ENCODE measurements around the gene NOSTRIN.
"Not testable (repeated sequence)": the region's sequence is repeated elsewhere in the genome, so short reads cannot be mapped to it uniquely, and the experiment has no call there.

Gene NOSTRIN

DNA sequence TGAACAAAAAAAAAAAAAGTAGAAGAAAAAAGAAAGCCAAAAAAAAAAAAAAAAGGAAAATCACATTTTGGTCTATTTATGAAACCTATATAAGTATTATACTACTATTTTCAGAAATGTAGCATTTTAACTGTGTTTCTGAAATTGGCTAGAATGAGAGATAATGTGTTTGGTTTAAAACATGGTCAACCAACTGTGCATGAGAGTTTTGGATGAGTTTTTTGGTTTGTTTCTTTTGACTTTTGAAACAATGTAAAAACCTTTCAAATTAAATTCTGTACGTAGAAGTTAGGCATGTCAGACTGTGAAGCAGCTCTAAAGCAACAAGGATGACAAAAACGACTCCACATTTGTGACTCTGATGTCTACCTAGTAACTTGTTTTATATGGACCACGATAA lies 53.2 kb downstream of the NOSTRIN start:
- H3K4me3 ChIP-seq (ENCODE audit: low read length) = no peak overlapping the region
- no peaks in the 10 kb centered on the region for H3K36me3 ChIP-seq (ENCODE audit: insufficient read depth, low read length)
- H3K9ac ChIP-seq (ENCODE audit: low read depth, low read length) = no peak overlapping the region
- H3K9me3 ChIP-seq (replicated peaks; ENCODE audit: low read length) = no peaks in the 10 kb centered on the region
- H3K4me1 ChIP-seq (ENCODE audit: control insufficient read depth, insufficient read depth, low read length) = peaks cover 3% of the 10 kb centered on the region
- no peak overlapping the region for H3K4me2 ChIP-seq (ENCODE audit: low read length)
- no peaks in the 10 kb centered on the region for H3K27me3 ChIP-seq (ENCODE audit: control insufficient read depth, insufficient read depth, low read length)

DNA sequence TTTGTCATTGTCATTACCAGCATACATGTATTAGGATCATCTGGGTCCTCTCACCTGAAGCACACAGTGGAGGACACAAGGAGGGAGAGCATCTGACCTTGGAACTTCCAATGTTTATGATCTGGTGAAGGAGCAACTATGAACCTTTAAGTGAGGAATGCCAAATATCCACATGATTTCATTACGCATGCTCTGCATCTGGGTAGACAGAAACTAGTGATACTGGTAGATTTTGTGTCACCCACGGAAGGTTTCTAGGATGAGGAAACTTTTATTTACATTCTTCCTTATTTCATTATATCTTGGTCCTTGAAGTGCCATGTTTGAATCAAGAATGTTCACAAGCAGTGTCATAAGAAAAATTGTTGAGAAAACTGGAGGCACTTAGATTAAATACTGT lies 55.7 kb downstream of the NOSTRIN start:
- Histone ChIP-seq H3K9me3 (replicated peaks; ENCODE audit: low read length) (no peaks in the 10 kb centered on the region), H3K4me2 (ENCODE audit: low read length) (no peak overlapping the region), H3K4me3 (ENCODE audit: low read length) (no peak overlapping the region), H3K9ac (ENCODE audit: low read depth, low read length) (no peak overlapping the region), H3K4me1 (ENCODE audit: control insufficient read depth, insufficient read depth, low read length) (no peaks in the 10 kb centered on the region), H3K36me3 (ENCODE audit: insufficient read depth, low read length) (no peaks in the 10 kb centered on the region), H3K27me3 (ENCODE audit: control insufficient read depth, insufficient read depth, low read length) (no peaks in the 10 kb centered on the region)

DNA sequence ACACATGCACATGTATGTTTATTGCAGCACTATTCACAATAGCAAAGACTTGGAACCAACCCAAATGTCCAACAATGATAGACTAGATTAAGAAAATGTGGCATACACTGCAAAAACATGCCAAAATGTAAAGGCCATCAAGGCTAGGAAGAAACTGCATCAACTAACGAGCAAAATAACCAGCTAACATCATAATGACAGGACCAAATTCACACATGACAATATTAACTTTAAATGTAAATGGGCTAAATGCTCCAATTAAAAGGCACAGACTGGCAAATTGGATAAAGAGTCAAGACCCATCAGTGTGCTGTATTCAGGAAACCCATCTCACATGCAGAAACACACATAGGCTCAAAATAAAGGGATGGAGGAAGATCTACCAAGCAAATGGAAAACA lies 64.7 kb downstream of the NOSTRIN start:
- H3K4me1 ChIP-seq (ENCODE audit: control insufficient read depth, insufficient read depth, low read length); H3K9ac ChIP-seq (ENCODE audit: low read depth, low read length); H3K4me3 ChIP-seq (ENCODE audit: low read length); H3K36me3 ChIP-seq (ENCODE audit: insufficient read depth, low read length); H3K4me2 ChIP-seq (ENCODE audit: low read length); H3K9me3 ChIP-seq (replicated peaks; ENCODE audit: low read length); H3K27me3 ChIP-seq (ENCODE audit: control insufficient read depth, insufficient read depth, low read length): not testable (repeated sequence)

DNA sequence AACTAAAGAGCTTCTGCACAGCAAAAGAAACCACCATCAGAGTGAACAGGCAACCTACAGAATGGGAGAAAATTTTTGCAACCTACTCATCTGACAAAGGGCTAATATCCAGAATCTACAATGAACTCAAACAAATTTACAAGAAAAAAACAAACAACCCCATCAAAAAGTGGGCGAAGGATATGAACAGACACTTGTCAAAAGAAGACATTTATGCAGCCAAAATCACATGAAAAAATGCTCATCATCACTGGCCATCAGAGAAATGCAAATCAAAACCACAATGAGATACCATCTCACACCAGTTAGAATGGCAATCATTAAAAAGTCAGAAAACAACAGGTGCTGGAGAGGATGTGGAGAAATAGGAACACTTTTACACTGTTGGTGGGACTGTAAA lies 67.9 kb downstream of the NOSTRIN start:
- H3K27me3 ChIP-seq (ENCODE audit: control insufficient read depth, insufficient read depth, low read length); H3K4me3 ChIP-seq (ENCODE audit: low read length); H3K9ac ChIP-seq (ENCODE audit: low read depth, low read length); H3K9me3 ChIP-seq (replicated peaks; ENCODE audit: low read length); H3K4me2 ChIP-seq (ENCODE audit: low read length); H3K4me1 ChIP-seq (ENCODE audit: control insufficient read depth, insufficient read depth, low read length): not testable (repeated sequence)
- H3K36me3 ChIP-seq (ENCODE audit: insufficient read depth, low read length) = peaks cover 12% of the 10 kb centered on the region

GRCh38 chr2:168870824-168871223 lies 68.4 kb downstream of the NOSTRIN start:
- H3K9me3 ChIP-seq (replicated peaks; ENCODE audit: low read length); H3K27me3 ChIP-seq (ENCODE audit: control insufficient read depth, insufficient read depth, low read length); H3K4me1 ChIP-seq (ENCODE audit: control insufficient read depth, insufficient read depth, low read length); H3K9ac ChIP-seq (ENCODE audit: low read depth, low read length); H3K4me3 ChIP-seq (ENCODE audit: low read length); H3K4me2 ChIP-seq (ENCODE audit: low read length): not testable (repeated sequence)
- peaks cover 12% of the 10 kb centered on the region for H3K36me3 ChIP-seq (ENCODE audit: insufficient read depth, low read length)

DNA sequence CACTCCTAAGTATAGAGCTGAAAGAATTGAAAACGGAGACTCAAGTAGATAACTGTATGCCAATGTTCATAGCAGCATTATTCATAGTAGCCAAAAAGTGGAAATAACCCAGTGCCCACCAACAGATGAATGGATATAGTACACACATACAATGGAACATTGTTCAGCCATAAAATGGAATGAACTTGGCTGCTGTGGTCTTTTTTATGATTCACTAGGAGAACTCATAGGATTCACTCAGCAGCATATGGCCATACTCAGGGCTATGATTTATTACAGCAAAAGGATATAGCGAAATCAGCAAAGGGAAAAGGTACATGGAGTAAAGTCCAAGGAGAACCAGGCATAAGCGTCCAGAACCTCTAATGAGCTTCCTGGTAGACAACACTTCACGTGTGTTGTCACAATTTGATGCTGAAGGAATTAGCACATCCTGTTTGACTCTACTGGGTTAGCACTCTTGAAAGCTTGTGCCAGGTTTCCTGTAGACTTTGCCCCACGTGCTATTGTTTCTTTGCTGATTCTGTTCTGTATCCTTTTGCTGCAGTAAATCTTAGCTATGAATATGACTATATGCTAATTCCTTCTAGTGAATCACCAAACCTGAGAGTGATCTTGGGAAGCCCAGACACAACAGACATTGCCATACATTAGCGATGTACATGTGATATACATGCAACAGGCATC lies 72.1 kb downstream of the NOSTRIN start:
- H3K36me3 ChIP-seq (ENCODE audit: insufficient read depth, low read length) = peaks cover 12% of the 10 kb centered on the region
- no peaks in the 10 kb centered on the region for H3K27me3 ChIP-seq (ENCODE audit: control insufficient read depth, insufficient read depth, low read length)
- H3K9ac ChIP-seq (ENCODE audit: low read depth, low read length) = no peak overlapping the region
- no peak overlapping the region for H3K4me2 ChIP-seq (ENCODE audit: low read length)
- no peaks in the 10 kb centered on the region for H3K9me3 ChIP-seq (replicated peaks; ENCODE audit: low read length)
- no peaks in the 10 kb centered on the region for H3K4me1 ChIP-seq (ENCODE audit: control insufficient read depth, insufficient read depth, low read length)
- no peak overlapping the region for H3K4me3 ChIP-seq (ENCODE audit: low read length)

DNA sequence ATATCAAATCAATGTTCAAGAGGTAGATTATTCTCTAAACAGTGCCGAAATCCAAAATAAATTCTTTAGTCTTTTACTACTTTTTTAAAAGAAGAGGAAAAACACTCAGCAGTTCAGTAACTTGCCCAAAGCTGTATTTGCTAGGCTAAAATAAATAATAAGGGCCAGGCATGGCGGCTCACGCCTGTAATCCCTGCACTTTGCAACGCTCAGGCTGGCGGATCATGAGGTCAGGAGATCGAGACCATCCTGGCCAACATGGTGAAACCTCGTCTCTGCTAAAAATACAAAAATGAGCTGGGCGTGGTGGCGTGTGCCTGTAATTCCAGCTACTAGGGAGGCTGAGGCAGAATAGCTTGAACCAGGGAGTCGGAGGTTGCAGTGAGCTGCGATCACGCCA lies 79.7 kb downstream of the NOSTRIN start:
- not testable (repeated sequence) for H3K4me2 ChIP-seq (ENCODE audit: low read length); H3K9ac ChIP-seq (ENCODE audit: low read depth, low read length); H3K4me3 ChIP-seq (ENCODE audit: low read length); H3K9me3 ChIP-seq (replicated peaks; ENCODE audit: low read length); H3K27me3 ChIP-seq (ENCODE audit: control insufficient read depth, insufficient read depth, low read length); H3K36me3 ChIP-seq (ENCODE audit: insufficient read depth, low read length)
- peaks cover 12% of the 10 kb centered on the region for H3K4me1 ChIP-seq (ENCODE audit: control insufficient read depth, insufficient read depth, low read length)

- Histone ChIP-seq H3K27me3 (ENCODE audit: control insufficient read depth, insufficient read depth, low read length) (no peaks in the 10 kb centered on the region), H3K4me3 (ENCODE audit: low read length) (no peak overlapping the region), H3K9me3 (replicated peaks; ENCODE audit: low read length) (no peaks in the 10 kb centered on the region), H3K4me2 (ENCODE audit: low read length) (no peak overlapping the region), H3K36me3 (ENCODE audit: insufficient read depth, low read length) (no peaks in the 10 kb centered on the region), H3K4me1 (ENCODE audit: control insufficient read depth, insufficient read depth, low read length) (peaks cover 12% of the 10 kb centered on the region), H3K9ac (ENCODE audit: low read depth, low read length) (no peak overlapping the region)
These were observed 82.5 kb downstream of the NOSTRIN start for GRCh38 chr2:168884975-168885374.

- Histone ChIP-seq H3K9ac (ENCODE audit: low read depth, low read length) (peak overlapping the region; percentile 80), H3K4me1 (ENCODE audit: control insufficient read depth, insufficient read depth, low read length) (peaks cover 16% of the 10 kb centered on the region), H3K36me3 (ENCODE audit: insufficient read depth, low read length) (no peaks in the 10 kb centered on the region), H3K4me3 (ENCODE audit: low read length) (peak overlapping the region; percentile 82), H3K27me3 (ENCODE audit: control insufficient read depth, insufficient read depth, low read length) (no peaks in the 10 kb centered on the region), H3K4me2 (ENCODE audit: low read length) (peak overlapping the region; percentile 86), H3K9me3 (replicated peaks; ENCODE audit: low read length) (no peaks in the 10 kb centered on the region)
These were observed 87.2 kb downstream of the NOSTRIN start for GRCh38 chr2:168889635-168890005.

- H3K4me3 ChIP-seq (ENCODE audit: low read length) = peak within 1 kb of the TSS; percentile 82
- peak within 1 kb of the TSS; percentile 86 for H3K4me2 ChIP-seq (ENCODE audit: low read length)
- no peaks in the 10 kb centered on the region for H3K27me3 ChIP-seq (ENCODE audit: control insufficient read depth, insufficient read depth, low read length)
- peaks cover 10% of the 10 kb centered on the region for H3K4me1 ChIP-seq (ENCODE audit: control insufficient read depth, insufficient read depth, low read length)
- H3K9me3 ChIP-seq (replicated peaks; ENCODE audit: low read length) = no peaks in the 10 kb centered on the region
- H3K36me3 ChIP-seq (ENCODE audit: insufficient read depth, low read length) = no peaks in the 10 kb centered on the region
- H3K9ac ChIP-seq (ENCODE audit: low read depth, low read length) = peak within 1 kb of the TSS; percentile 80
These were observed 87.8 kb downstream of the NOSTRIN start, which contains the start of gene SPC25 for GRCh38 chr2:168890006-168890782. TSS of gene SPC25 (minus strand) at chr2:168890430. CDS start at chr2:168889519, 911 bp downstream.

GRCh38 chr2:168892327-168892726 lies 89.9 kb downstream of the NOSTRIN start:
- no peaks in the 10 kb centered on the region for H3K27me3 ChIP-seq (ENCODE audit: control insufficient read depth, insufficient read depth, low read length)
- no peaks in the 10 kb centered on the region for H3K9me3 ChIP-seq (replicated peaks; ENCODE audit: low read length)

DNA sequence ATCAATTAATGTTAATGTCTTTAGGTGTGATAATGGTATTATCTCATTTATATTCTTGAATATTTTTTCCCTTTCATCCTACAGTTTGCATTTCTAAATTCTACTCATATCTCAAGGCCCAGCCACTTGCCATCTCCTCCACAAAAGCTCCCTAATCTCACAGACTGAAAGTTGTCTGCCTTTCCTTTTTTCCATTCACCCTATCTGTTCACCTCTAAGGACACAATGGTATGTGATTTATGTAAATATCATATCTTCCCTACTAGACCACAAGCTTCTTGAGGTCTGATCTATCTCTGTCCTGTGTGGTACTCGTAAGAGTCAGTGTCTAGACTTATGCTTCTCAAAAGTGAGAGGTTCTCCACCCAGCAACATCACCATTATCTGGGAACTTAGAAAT lies 91.7 kb downstream of the NOSTRIN start:
- Histone ChIP-seq H3K4me2 (ENCODE audit: low read length) (no peak overlapping the region), H3K9ac (ENCODE audit: low read depth, low read length) (no peak overlapping the region), H3K36me3 (ENCODE audit: insufficient read depth, low read length) (no peaks in the 10 kb centered on the region), H3K4me3 (ENCODE audit: low read length) (no peak overlapping the region), H3K27me3 (ENCODE audit: control insufficient read depth, insufficient read depth, low read length) (no peaks in the 10 kb centered on the region), H3K9me3 (replicated peaks; ENCODE audit: low read length) (no peaks in the 10 kb centered on the region), H3K4me1 (ENCODE audit: control insufficient read depth, insufficient read depth, low read length) (peaks cover 5% of the 10 kb centered on the region)

More at GRCh38 chr2:168892327-168892726, 89.9 kb downstream of the NOSTRIN start:
- H3K4me1 ChIP-seq (ENCODE audit: control insufficient read depth, insufficient read depth, low read length) = peaks cover 5% of the 10 kb centered on the region
- H3K9ac ChIP-seq (ENCODE audit: low read depth, low read length) = no peak overlapping the region
- no peak overlapping the region for H3K4me2 ChIP-seq (ENCODE audit: low read length)
- H3K4me3 ChIP-seq (ENCODE audit: low read length) = no peak overlapping the region
- H3K36me3 ChIP-seq (ENCODE audit: insufficient read depth, low read length) = no peaks in the 10 kb centered on the region
